Activated naive CD4-positive, alpha-beta T cell treated with anti-CD3 and anti-CD28 coated beads for 36 hours (primary cell): Measurements from ENCODE around the gene CYYR1. TPM values are rescaled to one million over a fixed set of nuclear protein-coding genes. Genes with fewer than 3 reads are reported as not detected.
A peak's percentile ranks its signal among the peaks of the same experiment; 100 is the strongest.

Experiments
- CTCF ChIA-PET: fragments of 350-600 bp; sonication (Branson Sonifier 250); formaldehyde crosslinking; loops from one replicate; lab custom pipeline; 2021; ENCODE audit warnings: antibody characterized with exemption; lab: Charles Lee
- DNase-seq: peaks from one replicate; pipeline ENCODE4 v3.0.0-alpha.2; 2020
- H3K27ac Mint-ChIP-seq: one replicate; pipeline ENCODE4 v1.8.0; 2021; ENCODE audit warnings: mild to moderate bottlenecking, mixed read lengths
- H3K27me3 Mint-ChIP-seq: one replicate; pipeline ENCODE4 v1.8.0; 2021; ENCODE audit warnings: low read depth, mixed read lengths
- H3K36me3 Mint-ChIP-seq: one replicate; pipeline ENCODE4 v1.8.0; 2021; ENCODE audit warnings: low read depth, mixed read lengths
- H3K4me1 Mint-ChIP-seq: one replicate; pipeline ENCODE4 v1.8.0; 2021; ENCODE audit warnings: low read depth, mixed read lengths
- H3K4me3 Mint-ChIP-seq: one replicate; pipeline ENCODE4 v1.8.0; 2021; ENCODE audit warnings: mild to moderate bottlenecking, moderate library complexity, mixed read lengths
- H3K9me3 Mint-ChIP-seq: one replicate; pipeline ENCODE4 v1.8.0; 2021; ENCODE audit warnings: mixed read lengths
- intact Hi-C: fragments of 100-400 bp; cut with micrococcal nuclease; formaldehyde crosslinking; loops from one replicate; pipeline ENCODE4 v1.15.1; 2023
- total RNA-seq, 2 experiments: library from RNA; stranded (reverse); gene quantifications; one replicate each; pipeline ENCODE4 v1.2.3, GENCODE V29; 2021

CYYR1 gene
- total RNA-seq, 2 experiments from 2014 or later: not detected

- CTCF ChIA-PET: no interaction called here
- no peak for DNase-seq
- Mint-ChIP-seq H3K4me3 (no peak overlapping the region), H3K4me1 (no peaks in the 10 kb centered on the region), H3K9me3 (no peaks in the 10 kb centered on the region), H3K27ac (no peak overlapping the region), H3K36me3 (no peaks in the 10 kb centered on the region), H3K27me3 (no peaks in the 10 kb centered on the region)
- intact Hi-C loops: no loop called here
Measured at GRCh38 chr21:26506956-26507355, 66.1 kb downstream of the CYYR1 start.

- Mint-ChIP-seq H3K27me3 (no peaks in the 10 kb centered on the region), H3K4me1 (no peaks in the 10 kb centered on the region), H3K27ac (no peak overlapping the region), H3K4me3 (no peak overlapping the region), H3K36me3 (no peaks in the 10 kb centered on the region), H3K9me3 (no peaks in the 10 kb centered on the region)
- intact Hi-C loops: no loop called here
- CTCF ChIA-PET: interaction anchor here (0.7 kb wide), 1 partner anchor 199 kb away, joined by 3 read pairs; no protein-coding TSS in a partner anchor
- DNase-seq: no peak
Measured at GRCh38 chr21:26505211-26505610, 67.9 kb downstream of the CYYR1 start.

GRCh38 chr21:26503414-26503813 is 69.7 kb downstream of the CYYR1 start:
- H3K4me3 Mint-ChIP-seq: no peak overlapping the region
- DNase-seq: no peak
- CTCF ChIA-PET: no interaction called here
- no peaks in the 10 kb centered on the region for H3K27me3 Mint-ChIP-seq
- no peaks in the 10 kb centered on the region for H3K4me1 Mint-ChIP-seq
- intact Hi-C loops: no loop called here
- no peaks in the 10 kb centered on the region for H3K36me3 Mint-ChIP-seq
- peaks cover 2% of the 10 kb centered on the region for H3K9me3 Mint-ChIP-seq
- H3K27ac Mint-ChIP-seq: no peak overlapping the region

GRCh38 chr21:26501495-26502021 is 71.5 kb downstream of the CYYR1 start:
- peaks cover 2% of the 10 kb centered on the region for H3K9me3 Mint-ChIP-seq
- CTCF ChIA-PET: no interaction called here
- no peaks in the 10 kb centered on the region for H3K4me1 Mint-ChIP-seq
- no peak overlapping the region for H3K4me3 Mint-ChIP-seq
- no peaks in the 10 kb centered on the region for H3K36me3 Mint-ChIP-seq
- intact Hi-C loops: no loop called here
- H3K27me3 Mint-ChIP-seq: no peaks in the 10 kb centered on the region
- DNase-seq: no peak
- no peak overlapping the region for H3K27ac Mint-ChIP-seq

- Mint-ChIP-seq H3K9me3 (peaks cover 2% of the 10 kb centered on the region), H3K36me3 (no peaks in the 10 kb centered on the region), H3K4me1 (no peaks in the 10 kb centered on the region), H3K4me3 (no peak overlapping the region), H3K27ac (no peak overlapping the region), H3K27me3 (no peaks in the 10 kb centered on the region)
- CTCF ChIA-PET: no interaction called here
- no peak for DNase-seq
- intact Hi-C loops: no loop called here
Measured at GRCh38 chr21:26499495-26499894, 73.6 kb downstream of the CYYR1 start.

GRCh38 chr21:26495283-26495849 is 77.7 kb downstream of the CYYR1 start:
- DNase-seq: no peak
- no peaks in the 10 kb centered on the region for H3K27me3 Mint-ChIP-seq
- CTCF ChIA-PET: no interaction called here
- no peaks in the 10 kb centered on the region for H3K4me1 Mint-ChIP-seq
- H3K9me3 Mint-ChIP-seq: peaks cover 2% of the 10 kb centered on the region
- H3K27ac Mint-ChIP-seq: no peak overlapping the region
- intact Hi-C loops: no loop called here
- H3K4me3 Mint-ChIP-seq: no peak overlapping the region
- H3K36me3 Mint-ChIP-seq: no peaks in the 10 kb centered on the region

GRCh38 chr21:26491663-26492062 is 81.4 kb downstream of the CYYR1 start:
- intact Hi-C loops: no loop called here
- Mint-ChIP-seq H3K9me3 (no peaks in the 10 kb centered on the region), H3K4me3 (no peak overlapping the region), H3K36me3 (no peaks in the 10 kb centered on the region), H3K4me1 (no peaks in the 10 kb centered on the region), H3K27me3 (no peaks in the 10 kb centered on the region), H3K27ac (no peak overlapping the region)
- no peak for DNase-seq
- CTCF ChIA-PET: no interaction called here

GRCh38 chr21:26490771-26491170 is 82.3 kb downstream of the CYYR1 start:
- no peaks in the 10 kb centered on the region for H3K9me3 Mint-ChIP-seq
- intact Hi-C loops: no loop called here
- no peak for DNase-seq
- no peak overlapping the region for H3K27ac Mint-ChIP-seq
- H3K36me3 Mint-ChIP-seq: no peaks in the 10 kb centered on the region
- CTCF ChIA-PET: no interaction called here
- no peak overlapping the region for H3K4me3 Mint-ChIP-seq
- no peaks in the 10 kb centered on the region for H3K27me3 Mint-ChIP-seq
- H3K4me1 Mint-ChIP-seq: no peaks in the 10 kb centered on the region

GRCh38 chr21:26489781-26490180 is 83.3 kb downstream of the CYYR1 start:
- Mint-ChIP-seq H3K4me3 (no peak overlapping the region), H3K27ac (no peak overlapping the region), H3K4me1 (no peaks in the 10 kb centered on the region), H3K36me3 (no peaks in the 10 kb centered on the region), H3K27me3 (no peaks in the 10 kb centered on the region), H3K9me3 (no peaks in the 10 kb centered on the region)
- DNase-seq: no peak
- intact Hi-C loops: no loop called here
- CTCF ChIA-PET: no interaction called here

GRCh38 chr21:26487981-26488480 is 85.1 kb downstream of the CYYR1 start:
- no peak overlapping the region for H3K27ac Mint-ChIP-seq
- intact Hi-C loops: no loop called here
- no peaks in the 10 kb centered on the region for H3K9me3 Mint-ChIP-seq
- no peaks in the 10 kb centered on the region for H3K27me3 Mint-ChIP-seq
- CTCF ChIA-PET: no interaction called here
- DNase-seq: no peak
- H3K4me1 Mint-ChIP-seq: no peaks in the 10 kb centered on the region
- H3K4me3 Mint-ChIP-seq: no peak overlapping the region
- H3K36me3 Mint-ChIP-seq: no peaks in the 10 kb centered on the region

GRCh38 chr21:26473471-26473870 is 99.6 kb downstream of the CYYR1 start:
- Mint-ChIP-seq H3K27ac (no peak overlapping the region), H3K27me3 (no peaks in the 10 kb centered on the region), H3K36me3 (no peaks in the 10 kb centered on the region), H3K4me1 (peaks cover 14% of the 10 kb centered on the region), H3K9me3 (peaks cover 3% of the 10 kb centered on the region), H3K4me3 (no peak overlapping the region)
- CTCF ChIA-PET: no interaction called here
- DNase-seq: peak; percentile 20
- intact Hi-C loops: loop anchor here (5.0 kb wide), 1 partner anchor 866 kb away; the partner anchor contains the start of gene MRPL39

GRCh38 chr21:26471099-26471471 is 102.0 kb downstream of the CYYR1 start:
- DNase-seq: no peak
- Mint-ChIP-seq H3K27ac (no peak overlapping the region), H3K36me3 (no peaks in the 10 kb centered on the region), H3K27me3 (no peaks in the 10 kb centered on the region), H3K4me1 (peaks cover 14% of the 10 kb centered on the region), H3K4me3 (no peak overlapping the region), H3K9me3 (peaks cover 3% of the 10 kb centered on the region)
- CTCF ChIA-PET: no interaction called here
- intact Hi-C loops: loop anchor here (5.0 kb wide), 1 partner anchor 864 kb away; the partner anchor contains the start of gene MRPL39

GRCh38 chr21:26470351-26471098 is 102.6 kb downstream of the CYYR1 start:
- H3K36me3 Mint-ChIP-seq: no peaks in the 10 kb centered on the region
- no peak overlapping the region for H3K27ac Mint-ChIP-seq
- no peak overlapping the region for H3K4me3 Mint-ChIP-seq
- H3K9me3 Mint-ChIP-seq: peaks cover 3% of the 10 kb centered on the region
- DNase-seq: no peak
- H3K27me3 Mint-ChIP-seq: no peaks in the 10 kb centered on the region
- CTCF ChIA-PET: no interaction called here
- intact Hi-C loops: loop anchor here (5.0 kb wide), 1 partner anchor 863 kb away; the partner anchor contains the start of gene MRPL39
- H3K4me1 Mint-ChIP-seq: peaks cover 14% of the 10 kb centered on the region
